Mesenchymal stem cell (in vitro differentiated cells and primary cell): ENCODE results near the gene LMX1B.
A peak's percentile ranks its signal among the peaks of the same experiment; 100 is the strongest.

Source experiments
- DNase-seq: peaks from one replicate; pipeline ENCODE4 v3.0.0-alpha.2; 2013
- H2AFZ ChIP-seq: one replicate; pipeline ENCODE4 v1.6.1; 2013; ENCODE audit warnings: low read depth, mild to moderate bottlenecking, control low read depth, inconsistent platforms, low read length, moderate library complexity
- H2AK5ac ChIP-seq: 2 replicates; pipeline ENCODE4 v1.6.1; 2013; ENCODE audit warnings: low read length, moderate library complexity, mild to moderate bottlenecking, inconsistent platforms; ENCODE audit not compliant: severe bottlenecking
- H2BK120ac ChIP-seq: one replicate; pipeline ENCODE4 v1.6.1; 2013; ENCODE audit warnings: low read depth, mild to moderate bottlenecking, inconsistent platforms, low read length, moderate library complexity
- H2BK12ac ChIP-seq, 2 experiments: one replicate each; pipeline ENCODE4 v1.6.1; 2013; ENCODE audit warnings: inconsistent platforms in 2 of 2, low read length in 2 of 2, mild to moderate bottlenecking in 2 of 2, moderate library complexity in 2 of 2, control low read depth in 1 of 2
- H2BK15ac ChIP-seq: one replicate; pipeline ENCODE4 v1.6.1; 2013; ENCODE audit warnings: mild to moderate bottlenecking, low read depth, inconsistent platforms; ENCODE audit not compliant: poor library complexity, severe bottlenecking
- H2BK5ac ChIP-seq: 2 replicates; pipeline ENCODE4 v1.6.1; 2013; ENCODE audit warnings: low read depth, mild to moderate bottlenecking, low read length, control low read depth, inconsistent platforms; ENCODE audit not compliant: poor library complexity, severe bottlenecking
- H3K14ac ChIP-seq, 2 experiments: one replicate each; pipeline ENCODE4 v1.6.1; 2013; ENCODE audit warnings: inconsistent platforms in 2 of 2, low read length in 2 of 2, control low read depth in 1 of 2, mild to moderate bottlenecking in 1 of 2, moderate library complexity in 1 of 2
- H3K18ac ChIP-seq, 2 experiments: one replicate each; pipeline ENCODE4 v1.6.1; 2013; ENCODE audit warnings: inconsistent platforms in 2 of 2, low read length in 2 of 2, control low read depth in 1 of 2, low read depth in 1 of 2, mild to moderate bottlenecking in 1 of 2
- H3K23ac ChIP-seq, 2 experiments: one replicate each; pipeline ENCODE4 v1.6.1; 2013; ENCODE audit warnings: inconsistent platforms in 2 of 2, low read length in 2 of 2, mild to moderate bottlenecking in 2 of 2, moderate library complexity in 2 of 2, control low read depth in 1 of 2
- H3K27ac ChIP-seq: 2 replicates; pipeline ENCODE4 v1.5.1; 2013; ENCODE audit warnings: mild to moderate bottlenecking, moderate library complexity, low read length, control low read depth, inconsistent platforms; ENCODE audit not compliant: poor library complexity, severe bottlenecking
- H3K27me3 ChIP-seq, 2 experiments: 2 replicates each; pipeline versions ENCODE4 v1.6.1 to v1.7.0; 2013; ENCODE audit warnings: low read length in 2 of 2, mild to moderate bottlenecking in 2 of 2, moderate library complexity in 2 of 2, control low read depth in 1 of 2, inconsistent platforms in 1 of 2; ENCODE audit not compliant: control insufficient read depth in 1 of 2, insufficient read depth in 1 of 2
- H3K36me3 ChIP-seq, 2 experiments: 2 replicates each; pipeline versions ENCODE4 v1.6.1 to v1.7.0; 2013; ENCODE audit warnings: low read length in 2 of 2, control low read depth in 1 of 2, inconsistent platforms in 1 of 2, low read depth in 1 of 2, mild to moderate bottlenecking in 1 of 2; ENCODE audit not compliant: insufficient read depth in 2 of 2, control insufficient read depth in 1 of 2
- H3K4ac ChIP-seq, 2 experiments: one replicate each; pipeline ENCODE4 v1.6.1; 2013; ENCODE audit warnings: inconsistent platforms in 2 of 2, low read length in 2 of 2, mild to moderate bottlenecking in 2 of 2, moderate library complexity in 2 of 2, control low read depth in 1 of 2, low read depth in 1 of 2
- H3K4me1 ChIP-seq: 2 replicates; pipeline ENCODE4 v1.6.1; 2013; ENCODE audit warnings: low read depth, low read length, control low read depth; ENCODE audit not compliant: control insufficient read depth, insufficient read depth
- H3K4me2 ChIP-seq: 2 replicates; pipeline ENCODE4 v1.6.1; 2013; ENCODE audit warnings: low read length, mild to moderate bottlenecking, inconsistent platforms; ENCODE audit not compliant: poor library complexity, severe bottlenecking
- H3K4me3 ChIP-seq, 2 experiments: 2 replicates each; pipeline versions ENCODE4 v1.5.1 to v1.7.0; 2013; ENCODE audit warnings: low read length in 2 of 2, mild to moderate bottlenecking in 2 of 2, control low read depth in 1 of 2, low read depth in 1 of 2; ENCODE audit not compliant: insufficient read depth in 1 of 2
- H3K79me1 ChIP-seq: replicated peaks from 2 replicates; pipeline ENCODE4 v1.6.1; 2013; ENCODE audit warnings: mild to moderate bottlenecking, control low read depth, low read length, inconsistent platforms; ENCODE audit not compliant: poor library complexity, severe bottlenecking
- H3K9ac ChIP-seq: 2 replicates; pipeline ENCODE4 v1.7.0; 2013; ENCODE audit warnings: mild to moderate bottlenecking, low read length, moderate library complexity
- H3K9me3 ChIP-seq: 2 replicates; pipeline ENCODE4 v1.7.0; 2013; ENCODE audit warnings: mild to moderate bottlenecking, low read length; ENCODE audit not compliant: control insufficient read depth
- H4K8ac ChIP-seq: one replicate; pipeline ENCODE4 v1.6.1; 2013; ENCODE audit warnings: inconsistent platforms, mild to moderate bottlenecking, low read length, moderate library complexity
- H4K91ac ChIP-seq: one replicate; pipeline ENCODE4 v1.6.1; 2013; ENCODE audit warnings: mild to moderate bottlenecking, low read length, inconsistent platforms
- WGBS: methylation state at CpG from one replicate; pipeline ENCODE4 v1.1.7; 2013; ENCODE audit warnings: mixed read lengths; 5-methylcytosine and 5-hydroxymethylcytosine counted together

LMX1B gene

GRCh38 chr9:126635661-126636439, 22.1 kb downstream of the LMX1B start:
- H2BK12ac ChIP-seq = no peak overlapping the region
- H3K27ac ChIP-seq = no peak overlapping the region
- H2AK5ac ChIP-seq = no peak overlapping the region
- H3K4me1 ChIP-seq = peaks cover 2% of the 10 kb centered on the region
- no peak overlapping the region for H2BK5ac ChIP-seq
- no peak overlapping the region for H2BK15ac ChIP-seq
- no peaks in the 10 kb centered on the region for H3K9me3 ChIP-seq
- H3K79me1 ChIP-seq = no peaks in the 10 kb centered on the region
- no peak overlapping the region for H4K91ac ChIP-seq
- H2AFZ ChIP-seq = no peak overlapping the region
- H3K4me3 ChIP-seq = no peak overlapping the region
- H2BK120ac ChIP-seq = no peak overlapping the region
- H3K9ac ChIP-seq = no peak overlapping the region
- no peak overlapping the region for H4K8ac ChIP-seq
- DNase-seq = no peak
- H3K18ac ChIP-seq = no peak overlapping the region
- no peak overlapping the region for H3K4me2 ChIP-seq
- H3K23ac ChIP-seq = no peak overlapping the region
- 47% methylated on average over 3 of the region's 3 CpGs for WGBS
- H3K14ac ChIP-seq = no peak overlapping the region
- H3K36me3 ChIP-seq = no peaks in the 10 kb centered on the region
- H3K4ac ChIP-seq = no peak overlapping the region
- H3K27me3 ChIP-seq = peaks cover 98 to 100% of the 10 kb centered on the region in 2 experiments

- Histone ChIP-seq H4K91ac (no peak overlapping the region), H3K9ac (no peak overlapping the region)
- WGBS = 60% methylated on average over 16 of the region's 17 CpGs
These were observed 23.5 kb downstream of the LMX1B start for GRCh38 chr9:126636983-126637798.

GRCh38 chr9:126638571-126639132, 24.9 kb downstream of the LMX1B start:
- H3K36me3 ChIP-seq = no peaks in the 10 kb centered on the region
- no peaks in the 10 kb centered on the region for H3K9me3 ChIP-seq
- H2BK120ac ChIP-seq = no peak overlapping the region
- no peaks in the 10 kb centered on the region for H3K4me1 ChIP-seq
- H3K14ac ChIP-seq = no peak overlapping the region
- H3K18ac ChIP-seq = no peak overlapping the region
- H4K91ac ChIP-seq = no peak overlapping the region
- no peak overlapping the region for H3K27ac ChIP-seq
- H3K4ac ChIP-seq = no peak overlapping the region
- peaks cover 98 to 100% of the 10 kb centered on the region in 2 experiments for H3K27me3 ChIP-seq
- no peak overlapping the region for H3K4me3 ChIP-seq
- H2AK5ac ChIP-seq = no peak overlapping the region
- no peaks in the 10 kb centered on the region for H3K79me1 ChIP-seq
- H2AFZ ChIP-seq = no peak overlapping the region
- H2BK5ac ChIP-seq = no peak overlapping the region
- no peak overlapping the region for H3K9ac ChIP-seq
- DNase-seq = no peak
- H3K23ac ChIP-seq = no peak overlapping the region
- no peak overlapping the region for H4K8ac ChIP-seq
- H2BK15ac ChIP-seq = no peak overlapping the region
- WGBS = 6% methylated on average over 27 of the region's 30 CpGs
- peak overlapping the region; percentile 10 for H3K4me2 ChIP-seq
- H2BK12ac ChIP-seq = no peak overlapping the region

More at GRCh38 chr9:126636983-126637798, 23.5 kb downstream of the LMX1B start:
- no peaks in the 10 kb centered on the region for H3K79me1 ChIP-seq
- H2BK5ac ChIP-seq = no peak overlapping the region
- H4K8ac ChIP-seq = no peak overlapping the region
- peaks cover 98 to 100% of the 10 kb centered on the region in 2 experiments for H3K27me3 ChIP-seq
- no peak overlapping the region for H2AK5ac ChIP-seq
- H3K9me3 ChIP-seq = no peaks in the 10 kb centered on the region
- no peak overlapping the region for H2BK15ac ChIP-seq
- no peak overlapping the region for H3K27ac ChIP-seq
- H3K36me3 ChIP-seq = no peaks in the 10 kb centered on the region
- no peak overlapping the region for H3K4me2 ChIP-seq
- H3K4me3 ChIP-seq = no peak overlapping the region
- no peak overlapping the region for H2BK12ac ChIP-seq
- H3K18ac ChIP-seq = no peak overlapping the region
- no peak for DNase-seq
- no peaks in the 10 kb centered on the region for H3K4me1 ChIP-seq
- no peak overlapping the region for H3K4ac ChIP-seq
- no peak overlapping the region for H2BK120ac ChIP-seq
- H3K14ac ChIP-seq = no peak overlapping the region
- H3K23ac ChIP-seq = no peak overlapping the region
- H2AFZ ChIP-seq = no peak overlapping the region
